ENCODE data around the gene TXNL1. TPM values are rescaled to one million over a fixed set of nuclear protein-coding genes. Genes with fewer than 3 reads are reported as not detected.

Gene TXNL1
- total RNA-seq, 4 donors from 2014 or later = 36.0 to 72.7 (median 51.2) TPM

- no peak for TF ChIP-seq CTCF (IDR thresholded peaks at IDR 0.05; ENCODE audit: low read depth)
Observed at GRCh38 chr18:56550121-56550520, 88.3 kb downstream of the TXNL1 start.

Other genes with a start within 250 kb of the TXNL1 start
- gene WDR7, start 12.8 kb upstream of the TXNL1 start, total RNA-seq = 10 to 100 TPM; 28.7 to 46.1 (median 37.4) TPM

Measured in subcutaneous adipose tissue (tissue), 4 donors.